GM12891 (cell line): ENCODE data around the gene RBFOX2.

Experiments
- POLR2AphosphoS5 ChIP-seq: IDR thresholded peaks from 2 replicates; pipeline ENCODE4 v1.6.1; 2011; ENCODE audit warnings: low read depth, low read length, control low read depth
- TAF1 ChIP-seq: IDR thresholded peaks from 2 replicates; pipeline ENCODE4 v1.6.1; 2011; ENCODE audit warnings: low read depth, low read length, control low read depth

GRCh38 chr22:35761037-35761436, 267.6 kb downstream of the RBFOX2 start:
- no peak for TF ChIP-seq TAF1
- TF ChIP-seq POLR2AphosphoS5, result no peak
